ENCODE measurements around the gene ACSF3. TPM values are rescaled to one million over a fixed set of nuclear protein-coding genes. Genes with fewer than 3 reads are reported as not detected.

Gene ACSF3
- total and polyA plus RNA-seq, 2 donors (not counting 1 experiment from before 2014, with no cell fraction given), result 45.2 to 113 TPM

- H3K27ac ChIP-seq (ENCODE audit: low read length in 2 of 2), result no peak within 1 kb of the TSS
- peaks cover 15% of the 10 kb centered on the region in 2 donors for H3K4me1 ChIP-seq (ENCODE audit: control insufficient read depth in 2 of 2, insufficient read depth in 2 of 2, low read length in 2 of 2)
- no peaks in the 10 kb centered on the region for H4K20me1 ChIP-seq (ENCODE audit: control insufficient read depth, insufficient read depth, low read length, poor library complexity, severe bottlenecking)
- ATAC-seq (ENCODE audit: low read depth), result no peak
- H3K4me3 ChIP-seq (ENCODE audit: control extremely low read depth in 1 of 5, extremely low read depth in 1 of 5, insufficient read depth in 1 of 5, low read depth in 2 of 5, low read length in 4 of 5), result peak within 1 kb of the TSS in 2 of 5 experiments; percentile 6 to 36
- WGBS (ENCODE audit: insufficient coverage), result 25% methylated on average over 28 of the region's 28 CpGs
- H3K27me3 ChIP-seq (replicated peaks in 1 of 4; ENCODE audit: control extremely low read depth in 1 of 4, control insufficient read depth in 3 of 4, insufficient read depth in 4 of 4, low read length in 3 of 4), result peaks cover 0 to 54% (median 25%) of the 10 kb centered on the region in 4 experiments
- H2AFZ ChIP-seq (ENCODE audit: insufficient read depth, low read depth, low read length, poor library complexity, severe bottlenecking), result no peak within 1 kb of the TSS
- Mint-ChIP-seq H3K4me3 (peak within 1 kb of the TSS; percentile 57), H3K9me3 (ENCODE audit: insufficient read depth) (no peaks in the 10 kb centered on the region), H3K27ac (no peak within 1 kb of the TSS), H3K27me3 (peaks cover 29% of the 10 kb centered on the region), H3K4me1 (peaks cover 13% of the 10 kb centered on the region)
- DNase-seq, result no peak
- ChIA-PET CTCF (no interaction called here), POLR2A (interaction anchor here (0.6 kb wide), 1 partner anchor 257 kb away, joined by 3 read pairs; no protein-coding TSS in a partner anchor)
- H3K9ac ChIP-seq (ENCODE audit: low read length), result peak within 1 kb of the TSS; percentile 32
- TF ChIP-seq, protein P1, sequence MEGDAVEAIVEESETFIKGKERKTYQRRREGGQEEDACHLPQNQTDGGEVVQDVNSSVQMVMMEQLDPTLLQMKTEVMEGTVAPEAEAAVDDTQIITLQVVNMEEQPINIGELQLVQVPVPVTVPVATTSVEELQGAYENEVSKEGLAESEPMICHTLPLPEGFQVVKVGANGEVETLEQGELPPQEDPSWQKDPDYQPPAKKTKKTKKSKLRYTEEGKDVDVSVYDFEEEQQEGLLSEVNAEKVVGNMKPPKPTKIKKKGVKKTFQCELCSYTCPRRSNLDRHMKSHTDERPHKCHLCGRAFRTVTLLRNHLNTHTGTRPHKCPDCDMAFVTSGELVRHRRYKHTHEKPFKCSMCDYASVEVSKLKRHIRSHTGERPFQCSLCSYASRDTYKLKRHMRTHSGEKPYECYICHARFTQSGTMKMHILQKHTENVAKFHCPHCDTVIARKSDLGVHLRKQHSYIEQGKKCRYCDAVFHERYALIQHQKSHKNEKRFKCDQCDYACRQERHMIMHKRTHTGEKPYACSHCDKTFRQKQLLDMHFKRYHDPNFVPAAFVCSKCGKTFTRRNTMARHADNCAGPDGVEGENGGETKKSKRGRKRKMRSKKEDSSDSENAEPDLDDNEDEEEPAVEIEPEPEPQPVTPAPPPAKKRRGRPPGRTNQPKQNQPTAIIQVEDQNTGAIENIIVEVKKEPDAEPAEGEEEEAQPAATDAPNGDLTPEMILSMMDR (IDR thresholded peaks at IDR 0.05), result no peak
- no peak for TF ChIP-seq EZH2 (IDR thresholded peaks at IDR 0.05; ENCODE audit: borderline replicate concordance, insufficient read depth, low read depth, low read length, poor library complexity, severe bottlenecking)
- peaks cover 0 to 27% (median 3%) of the 10 kb centered on the region in 3 donors for H3K9me3 ChIP-seq (ENCODE audit: control extremely low read depth in 1 of 3, control insufficient read depth in 2 of 3, insufficient read depth in 1 of 3, low read length in 2 of 3)
- peak within 1 kb of the TSS; percentile 81 for H3K4me2 ChIP-seq (replicated peaks; ENCODE audit: low read depth, low read length, poor library complexity, severe bottlenecking)
- H3K79me2 ChIP-seq (ENCODE audit: control insufficient read depth, insufficient read depth, low read length), result no peaks in the 10 kb centered on the region
- H3K36me3 ChIP-seq (replicated peaks in 1 of 2; ENCODE audit: control extremely low read depth in 1 of 2, control insufficient read depth in 1 of 2, extremely low read depth in 1 of 2, insufficient read depth in 2 of 2, low read length in 1 of 2), result no peaks in the 10 kb centered on the region
- intact Hi-C loops (cut with micrococcal nuclease), result no loop called here
Measured at GRCh38 chr16:89200124-89200849, 106.6 kb downstream of the ACSF3 start, which contains the start of gene SLC22A31. SLC22A31 (minus strand) TSS chr16:89200537; CDS start chr16:89200501, 36 bp downstream.

- TF ChIP-seq EZH2 (IDR thresholded peaks at IDR 0.05; ENCODE audit: borderline replicate concordance, insufficient read depth, low read depth, low read length, poor library complexity, severe bottlenecking), result no peak
- TF ChIP-seq, protein P1 (IDR thresholded peaks at IDR 0.05), result no peak
- ATAC-seq (ENCODE audit: low read depth), result no peak
- H3K9ac ChIP-seq (ENCODE audit: low read length), result peak overlapping the region; percentile 32
Measured at GRCh38 chr16:89200850-89201411, 107.3 kb downstream of the ACSF3 start.

More at GRCh38 chr16:89200850-89201411, 107.3 kb downstream of the ACSF3 start:
- no peak overlapping the region for H3K4me3 ChIP-seq (ENCODE audit: control extremely low read depth in 1 of 5, extremely low read depth in 1 of 5, insufficient read depth in 1 of 5, low read depth in 2 of 5, low read length in 4 of 5)
- intact Hi-C loops (cut with micrococcal nuclease), result no loop called here
- 5% methylated on average over 58 of the region's 58 CpGs for WGBS (ENCODE audit: insufficient coverage)
- H3K4me2 ChIP-seq (replicated peaks; ENCODE audit: low read depth, low read length, poor library complexity, severe bottlenecking), result peak overlapping the region; percentile 81
- peak overlapping the region; percentile 57 for H3K4me3 Mint-ChIP-seq
- peaks cover 0 to 27% (median 3%) of the 10 kb centered on the region in 3 donors for H3K9me3 ChIP-seq (ENCODE audit: control extremely low read depth in 1 of 3, control insufficient read depth in 2 of 3, insufficient read depth in 1 of 3, low read length in 2 of 3)
- H2AFZ ChIP-seq (ENCODE audit: insufficient read depth, low read depth, low read length, poor library complexity, severe bottlenecking), result no peak overlapping the region
- H4K20me1 ChIP-seq (ENCODE audit: control insufficient read depth, insufficient read depth, low read length, poor library complexity, severe bottlenecking), result no peaks in the 10 kb centered on the region
- no peaks in the 10 kb centered on the region for H3K79me2 ChIP-seq (ENCODE audit: control insufficient read depth, insufficient read depth, low read length)
- no peak overlapping the region for H3K27ac ChIP-seq (ENCODE audit: low read length in 2 of 2)
- CTCF ChIA-PET, result no interaction called here
- H3K27me3 ChIP-seq (replicated peaks in 1 of 4; ENCODE audit: control extremely low read depth in 1 of 4, control insufficient read depth in 3 of 4, insufficient read depth in 4 of 4, low read length in 3 of 4), result peaks cover 0 to 54% (median 25%) of the 10 kb centered on the region in 4 experiments
- H3K27ac Mint-ChIP-seq, result no peak overlapping the region
- no peaks in the 10 kb centered on the region for H3K9me3 Mint-ChIP-seq (ENCODE audit: insufficient read depth)
- peak; percentile 45 for DNase-seq
- H3K4me1 ChIP-seq (ENCODE audit: control insufficient read depth in 2 of 2, insufficient read depth in 2 of 2, low read length in 2 of 2), result peaks cover 15% of the 10 kb centered on the region in 2 donors
- H3K36me3 ChIP-seq (replicated peaks in 1 of 2; ENCODE audit: control extremely low read depth in 1 of 2, control insufficient read depth in 1 of 2, extremely low read depth in 1 of 2, insufficient read depth in 2 of 2, low read length in 1 of 2), result no peaks in the 10 kb centered on the region
- H3K27me3 Mint-ChIP-seq, result peaks cover 29% of the 10 kb centered on the region
- POLR2A ChIA-PET, result no interaction called here
- H3K4me1 Mint-ChIP-seq, result peaks cover 13% of the 10 kb centered on the region

Measured in B cell (primary cell).